Mesothelial cell of epicardium (in vitro differentiated cells): Measurements from ENCODE around the gene MLPH. TPM values are rescaled to one million over a fixed set of nuclear protein-coding genes. Genes with fewer than 3 reads are reported as not detected.

Experiments used
- DNase-seq, 2 experiments: peaks; one replicate each; pipeline ENCODE4 v3.0.0; 2021; ENCODE audit warnings: low spot score in 2 of 2; ENCODE audit not compliant: unreplicated experiment in 2 of 2
- H3K27ac Mint-ChIP-seq: 2 replicates; pipeline ENCODE4 v1.8.0; 2021; ENCODE audit warnings: mixed read lengths
- H3K27me3 Mint-ChIP-seq: 2 replicates; pipeline ENCODE4 v1.8.0; 2021; ENCODE audit warnings: low read depth, mixed read lengths
- H3K36me3 Mint-ChIP-seq: 2 replicates; pipeline ENCODE4 v1.8.0; 2021; ENCODE audit warnings: mixed read lengths
- H3K4me1 Mint-ChIP-seq: 2 replicates; pipeline ENCODE4 v1.8.0; 2021; ENCODE audit warnings: mixed read lengths
- H3K4me3 Mint-ChIP-seq: 2 replicates; pipeline ENCODE4 v1.8.0; 2021; ENCODE audit warnings: mild to moderate bottlenecking, moderate library complexity, mixed read lengths
- H3K9me3 Mint-ChIP-seq: 2 replicates; pipeline ENCODE4 v1.8.0; 2021; ENCODE audit warnings: mixed read lengths
- total RNA-seq: library from RNA; stranded (reverse); gene quantifications from 3 replicates; pipeline ENCODE4 v1.2.1, GENCODE V29; 2021
- TF ChIP-seq, protein P1 (sequence below): fragments of 200-600 bp; sonication (generic); IDR thresholded peaks from one replicate; pipeline ENCODE4 v1.5.0; 2021; ENCODE audit warnings: antibody characterized with exemption; ENCODE audit not compliant: unreplicated experiment

Gene MLPH
- total RNA-seq, 1 donor from 2014 or later: 6.1 TPM

DNA sequence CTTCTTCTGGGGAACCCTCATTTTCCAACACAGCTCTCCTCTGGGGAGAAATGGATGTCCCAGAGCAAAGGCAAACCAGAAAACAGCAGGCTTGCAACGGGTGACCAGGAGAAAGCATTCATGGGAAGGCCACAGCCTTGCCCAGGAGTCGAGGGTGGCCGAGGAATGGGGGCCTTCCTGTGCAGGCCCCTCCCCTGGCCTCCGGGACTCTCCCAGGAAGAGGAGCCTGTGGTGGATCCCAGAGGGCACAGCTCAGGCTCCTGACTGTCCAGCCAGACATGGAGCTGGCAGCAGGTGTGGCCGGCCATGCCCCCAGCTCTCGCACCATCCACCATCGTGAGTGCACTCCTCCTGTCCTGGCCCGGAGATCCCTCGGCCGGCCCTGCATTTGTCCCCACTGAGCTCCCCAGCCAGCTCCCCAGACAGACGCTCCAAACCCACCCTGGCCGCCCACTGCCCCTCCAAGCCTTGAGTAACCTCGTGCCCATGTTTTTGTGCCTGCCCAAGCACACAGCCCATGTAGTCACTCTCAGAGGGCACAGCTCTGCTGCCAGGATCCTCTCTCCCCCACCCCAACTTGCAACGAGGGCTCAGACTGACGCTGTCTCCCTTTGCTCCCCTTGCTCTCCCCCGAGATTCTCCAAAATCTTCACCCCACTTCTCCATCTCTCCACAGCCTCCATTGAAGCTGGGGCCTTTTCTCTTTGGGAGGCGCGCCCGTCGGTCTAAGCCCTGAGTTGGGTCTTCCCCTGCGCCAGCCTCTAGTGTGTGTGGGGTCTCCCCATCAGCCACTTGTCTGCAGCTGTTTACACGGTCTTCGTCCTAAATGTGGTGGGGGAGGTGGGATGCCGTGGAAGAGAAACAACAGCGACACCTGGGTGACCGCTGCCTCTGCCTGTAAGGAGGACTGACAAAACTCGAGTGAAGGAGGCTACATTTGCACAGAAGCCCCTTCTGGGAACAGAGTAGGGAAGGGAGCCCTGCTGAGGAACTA, 89.1 kb downstream of the MLPH start:
- DNase-seq: no peak
- Mint-ChIP-seq H3K27me3 (no peaks in the 10 kb centered on the region), H3K9me3 (no peaks in the 10 kb centered on the region), H3K27ac (no peak overlapping the region), H3K4me3 (no peak overlapping the region), H3K4me1 (peaks cover 9% of the 10 kb centered on the region), H3K36me3 (no peaks in the 10 kb centered on the region)
- TF ChIP-seq, protein P1, sequence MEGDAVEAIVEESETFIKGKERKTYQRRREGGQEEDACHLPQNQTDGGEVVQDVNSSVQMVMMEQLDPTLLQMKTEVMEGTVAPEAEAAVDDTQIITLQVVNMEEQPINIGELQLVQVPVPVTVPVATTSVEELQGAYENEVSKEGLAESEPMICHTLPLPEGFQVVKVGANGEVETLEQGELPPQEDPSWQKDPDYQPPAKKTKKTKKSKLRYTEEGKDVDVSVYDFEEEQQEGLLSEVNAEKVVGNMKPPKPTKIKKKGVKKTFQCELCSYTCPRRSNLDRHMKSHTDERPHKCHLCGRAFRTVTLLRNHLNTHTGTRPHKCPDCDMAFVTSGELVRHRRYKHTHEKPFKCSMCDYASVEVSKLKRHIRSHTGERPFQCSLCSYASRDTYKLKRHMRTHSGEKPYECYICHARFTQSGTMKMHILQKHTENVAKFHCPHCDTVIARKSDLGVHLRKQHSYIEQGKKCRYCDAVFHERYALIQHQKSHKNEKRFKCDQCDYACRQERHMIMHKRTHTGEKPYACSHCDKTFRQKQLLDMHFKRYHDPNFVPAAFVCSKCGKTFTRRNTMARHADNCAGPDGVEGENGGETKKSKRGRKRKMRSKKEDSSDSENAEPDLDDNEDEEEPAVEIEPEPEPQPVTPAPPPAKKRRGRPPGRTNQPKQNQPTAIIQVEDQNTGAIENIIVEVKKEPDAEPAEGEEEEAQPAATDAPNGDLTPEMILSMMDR: no peak

DNA sequence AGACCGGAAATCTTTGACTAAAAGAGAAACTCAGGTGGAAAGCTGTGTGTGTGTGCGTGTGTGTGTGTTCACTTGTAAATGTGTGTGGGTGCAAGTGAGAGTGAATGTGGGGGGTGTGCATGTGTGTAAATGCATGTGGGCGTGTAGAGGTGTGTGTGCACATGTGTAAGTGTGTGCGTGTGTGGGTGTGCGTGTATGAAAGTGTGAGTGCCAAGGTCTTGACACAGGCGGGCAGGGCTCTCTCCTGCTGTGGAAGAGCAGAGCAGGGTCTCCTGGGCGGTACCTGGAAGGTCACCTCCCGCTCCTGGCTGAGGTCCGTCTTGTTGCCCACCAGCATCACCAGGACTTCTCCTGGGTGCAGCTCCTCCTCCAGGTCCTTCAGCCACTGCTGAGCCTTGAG, 89.9 kb downstream of the MLPH start:
- H3K27me3 Mint-ChIP-seq: no peaks in the 10 kb centered on the region
- no peak for DNase-seq
- H3K4me3 Mint-ChIP-seq: no peak overlapping the region
- no peak overlapping the region for H3K27ac Mint-ChIP-seq
- TF ChIP-seq, protein P1: no peak
- H3K9me3 Mint-ChIP-seq: no peaks in the 10 kb centered on the region
- H3K4me1 Mint-ChIP-seq: peaks cover 5% of the 10 kb centered on the region
- no peaks in the 10 kb centered on the region for H3K36me3 Mint-ChIP-seq

DNA sequence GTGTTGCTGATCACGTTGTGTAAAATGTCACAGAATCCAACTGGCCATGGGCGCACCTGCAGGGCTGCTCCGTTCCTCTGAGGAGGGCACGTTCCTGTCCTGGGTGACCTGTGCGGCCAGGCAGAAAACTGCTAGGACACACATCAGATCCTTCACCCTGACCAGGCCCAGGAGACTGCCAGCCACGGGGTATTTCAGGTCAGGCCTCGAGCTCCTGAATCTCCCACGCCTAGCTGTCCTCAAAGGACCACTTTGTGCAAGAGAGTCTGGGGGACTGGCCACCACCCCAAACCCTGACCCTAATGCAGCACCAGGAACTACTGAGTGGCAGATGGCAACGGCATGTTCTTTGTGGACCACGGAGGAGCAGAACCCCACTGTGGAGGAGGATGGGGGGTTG, 90.4 kb downstream of the MLPH start:
- Mint-ChIP-seq H3K36me3 (no peaks in the 10 kb centered on the region), H3K4me3 (no peak overlapping the region), H3K9me3 (no peaks in the 10 kb centered on the region), H3K27ac (no peak overlapping the region), H3K27me3 (no peaks in the 10 kb centered on the region), H3K4me1 (peaks cover 4% of the 10 kb centered on the region)
- DNase-seq: no peak
- TF ChIP-seq, protein P1: no peak

DNA sequence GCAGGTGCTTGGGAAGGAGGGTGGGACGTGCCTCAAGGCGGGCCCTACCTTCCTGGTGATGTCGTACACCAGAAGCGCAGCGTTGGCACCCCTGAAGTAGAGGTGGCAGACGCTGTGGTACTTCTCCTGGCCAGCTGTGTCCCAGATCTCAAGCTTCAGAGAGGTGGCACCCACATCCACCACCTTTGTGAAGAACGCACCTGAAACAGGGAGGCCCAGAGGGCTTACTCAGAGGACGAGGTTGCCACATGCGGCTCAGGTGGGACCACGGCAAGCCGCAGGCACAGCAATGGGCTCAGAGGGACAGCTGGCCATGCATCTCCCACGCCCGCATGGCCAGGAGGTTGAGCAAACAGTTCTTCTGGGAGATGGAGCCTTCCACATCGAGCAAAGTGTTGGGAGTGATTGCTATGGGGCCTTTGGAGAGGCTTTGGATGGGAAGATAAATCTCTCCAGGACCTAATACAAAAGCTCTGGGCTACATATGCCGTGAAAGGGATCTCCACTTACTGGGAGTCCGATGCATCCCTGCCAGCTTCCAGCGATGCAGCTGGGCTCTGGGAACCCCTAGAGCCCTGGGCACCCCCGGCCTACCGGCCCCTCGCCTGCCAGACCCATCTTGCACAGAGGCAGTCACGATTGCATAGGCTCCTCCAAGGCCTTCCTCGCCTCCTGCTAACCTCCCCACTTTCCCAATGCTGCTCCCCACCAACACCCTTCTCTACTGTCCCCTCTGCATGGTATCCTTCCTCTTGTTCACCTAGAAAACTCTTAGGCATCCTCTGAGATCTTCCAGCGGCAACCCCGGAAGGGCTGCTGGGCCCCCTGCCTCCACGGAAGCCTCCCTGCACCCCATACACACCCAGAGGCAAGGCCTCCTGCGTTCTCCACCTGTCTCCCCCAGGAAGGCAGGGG, 91.2 kb downstream of the MLPH start:
- Mint-ChIP-seq H3K9me3 (no peaks in the 10 kb centered on the region), H3K27ac (no peak overlapping the region), H3K4me3 (no peak overlapping the region), H3K27me3 (no peaks in the 10 kb centered on the region), H3K36me3 (no peaks in the 10 kb centered on the region), H3K4me1 (peaks cover 5% of the 10 kb centered on the region)
- TF ChIP-seq, protein P1: no peak
- no peak for DNase-seq

DNA sequence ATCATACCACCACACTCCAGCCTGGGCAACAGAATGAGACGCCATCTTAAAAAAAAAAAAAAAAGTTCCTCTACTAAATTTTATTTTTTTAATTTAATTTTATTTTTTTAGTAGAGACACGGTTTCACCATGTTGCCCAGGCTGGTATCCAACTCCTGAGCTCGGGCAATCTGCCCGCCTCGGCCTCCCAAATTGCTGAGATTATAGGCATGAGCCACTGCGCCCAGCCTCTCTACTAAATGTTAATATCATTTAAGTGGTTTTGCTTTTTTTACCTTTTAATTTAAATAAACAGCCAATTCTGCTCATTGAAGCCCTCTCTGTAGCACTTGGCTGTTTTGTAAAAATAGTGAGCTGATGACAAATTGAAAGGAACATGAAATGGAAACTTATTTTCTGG, 94.3 kb downstream of the MLPH start:
- Mint-ChIP-seq H3K27me3 (no peaks in the 10 kb centered on the region), H3K9me3 (no peaks in the 10 kb centered on the region), H3K36me3 (no peaks in the 10 kb centered on the region), H3K27ac (no peak overlapping the region), H3K4me1 (peaks cover 5% of the 10 kb centered on the region), H3K4me3 (no peak overlapping the region)
- TF ChIP-seq, protein P1: no peak
- no peak for DNase-seq
